Neural progenitor cell (in vitro differentiated cells): Measurements from ENCODE around the gene KCP. TPM values are rescaled to one million over a fixed set of nuclear protein-coding genes. Genes with fewer than 3 reads are reported as not detected.
A peak's percentile ranks its signal among the peaks of the same experiment; 100 is the strongest.

ENCODE experiments used
- DNase-seq: peaks from one replicate; pipeline ENCODE4 v3.0.0-alpha.2; 2016; ENCODE audit warnings: low spot score
- H2AFZ ChIP-seq: fragments of 200-600 bp; sonication (generic); replicated peaks from 2 replicates; pipeline ENCODE4 v1.6.1; 2016; ENCODE audit warnings: antibody characterized with exemption
- H3F3A ChIP-seq: fragments of 200-600 bp; sonication (generic); 2 replicates; pipeline ENCODE4 v1.6.1; 2016; ENCODE audit warnings: antibody characterized with exemption, low read depth
- H3K27ac ChIP-seq: fragments of 200-600 bp; sonication (generic); 2 replicates; pipeline ENCODE4 v1.5.1; 2016; ENCODE audit warnings: mild to moderate bottlenecking
- H3K27me3 ChIP-seq: fragments of 200-600 bp; sonication (generic); 2 replicates; pipeline ENCODE4 v1.6.1; 2016; ENCODE audit warnings: mild to moderate bottlenecking, moderate library complexity
- H3K36me3 ChIP-seq: fragments of 200-600 bp; sonication (generic); 2 replicates; pipeline ENCODE4 v1.5.1; 2016
- H3K4me1 ChIP-seq: fragments of 200-600 bp; sonication (generic); 2 replicates; pipeline ENCODE4 v1.6.1; 2016; ENCODE audit warnings: mixed run types
- H3K4me2 ChIP-seq: fragments of 200-600 bp; sonication (generic); 2 replicates; pipeline ENCODE4 v1.6.1; 2016
- H3K4me3 ChIP-seq: fragments of 200-600 bp; sonication (generic); 2 replicates; pipeline ENCODE4 v1.5.1; 2016
- H3K79me2 ChIP-seq: fragments of 200-600 bp; sonication (generic); 2 replicates; pipeline ENCODE4 v1.6.1; 2016; ENCODE audit warnings: low read depth
- H3K9ac ChIP-seq: fragments of 200-600 bp; sonication (generic); 2 replicates; pipeline ENCODE4 v1.6.1; 2016
- H3K9me3 ChIP-seq: fragments of 200-600 bp; sonication (generic); 2 replicates; pipeline ENCODE4 v1.5.1; 2016; ENCODE audit warnings: low read depth
- H4K20me1 ChIP-seq: fragments of 200-600 bp; sonication (generic); 2 replicates; pipeline ENCODE4 v1.6.1; 2016; ENCODE audit warnings: low read depth
- H3K27ac Mint-ChIP-seq: 3 replicates; pipeline ENCODE4 v1.8.0; 2021; ENCODE audit warnings: mixed read lengths
- H3K27me3 Mint-ChIP-seq: 2 replicates; pipeline ENCODE4 v1.8.0; 2022; ENCODE audit warnings: low read depth, mild to moderate bottlenecking, inconsistent platforms, moderate library complexity, mixed read lengths; ENCODE audit not compliant: insufficient read depth
- H3K36me3 Mint-ChIP-seq: 3 replicates; pipeline ENCODE4 v1.8.0; 2021; ENCODE audit warnings: mixed read lengths
- H3K4me1 Mint-ChIP-seq: 3 replicates; pipeline ENCODE4 v1.8.0; 2021; ENCODE audit warnings: mixed read lengths
- H3K4me3 Mint-ChIP-seq: 3 replicates; pipeline ENCODE4 v1.8.0; 2021; ENCODE audit warnings: mild to moderate bottlenecking, moderate library complexity, mixed read lengths
- H3K9me3 Mint-ChIP-seq: 3 replicates; pipeline ENCODE4 v1.8.0; 2020; ENCODE audit warnings: mixed read lengths
- EZH2 ChIP-seq: fragments of 200-600 bp; sonication (generic); IDR thresholded peaks from 2 replicates; pipeline ENCODE4 v1.6.1; 2017; ENCODE audit warnings: antibody characterized with exemption, mild to moderate bottlenecking, moderate library complexity
- EZH2phosphoT487 ChIP-seq: fragments of 200-600 bp; sonication (generic); IDR thresholded peaks from 2 replicates; pipeline ENCODE4 v1.6.1; 2017; ENCODE audit warnings: antibody characterized with exemption
- total RNA-seq: library from RNA; depleted of rRNA; stranded (reverse); fragments of >200 nt; gene quantifications from 2 replicates; pipeline ENCODE4 v1.2.3, GENCODE V29; 2015; ENCODE audit warnings: low replicate concordance
- TF ChIP-seq, protein P1 (sequence below): fragments of 200-600 bp; sonication (generic); IDR thresholded peaks from 2 replicates; pipeline ENCODE4 v1.5.1; 2017; ENCODE audit warnings: antibody characterized with exemption, mild to moderate bottlenecking

KCP gene
- total RNA-seq, 1 donor from 2014 or later: 0.06 TPM

DNA sequence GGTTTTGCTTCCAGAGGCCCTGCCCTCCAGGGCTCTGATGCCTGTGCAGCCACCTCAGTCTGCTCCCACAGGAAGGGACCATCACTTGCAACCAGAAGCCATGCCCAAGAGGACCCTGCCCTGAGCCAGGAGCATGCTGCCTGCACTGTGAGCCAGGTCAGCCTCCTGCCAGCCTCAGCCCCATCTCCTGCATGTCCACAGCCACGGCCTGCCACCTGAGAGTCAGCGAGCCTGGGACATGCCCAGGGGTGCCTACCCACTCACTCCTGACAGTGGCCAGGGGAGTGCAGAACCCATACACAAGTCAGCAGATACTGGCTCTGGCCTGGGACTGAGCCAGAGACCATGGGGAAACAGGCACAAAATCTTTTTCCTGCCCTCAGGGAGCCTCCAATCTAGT is 6.6 kb upstream of the KCP start:
- Mint-ChIP-seq H3K36me3 (no peaks in the 10 kb centered on the region), H3K27ac (no peak overlapping the region), H3K9me3 (peaks cover 5% of the 10 kb centered on the region), H3K4me1 (peaks cover 30% of the 10 kb centered on the region), H3K27me3 (peaks cover 11% of the 10 kb centered on the region), H3K4me3 (no peak overlapping the region)
- Histone ChIP-seq H3K27me3 (peaks cover 52% of the 10 kb centered on the region), H3K4me3 (no peak overlapping the region), H2AFZ (no peak overlapping the region), H3K9ac (no peak overlapping the region), H3K79me2 (no peaks in the 10 kb centered on the region), H3F3A (peaks cover 13% of the 10 kb centered on the region), H3K4me2 (no peak overlapping the region), H3K27ac (no peak overlapping the region), H3K36me3 (no peaks in the 10 kb centered on the region), H4K20me1 (no peaks in the 10 kb centered on the region), H3K9me3 (no peaks in the 10 kb centered on the region), H3K4me1 (peaks cover 23% of the 10 kb centered on the region)
- DNase-seq: no peak
- TF ChIP-seq, protein P1, sequence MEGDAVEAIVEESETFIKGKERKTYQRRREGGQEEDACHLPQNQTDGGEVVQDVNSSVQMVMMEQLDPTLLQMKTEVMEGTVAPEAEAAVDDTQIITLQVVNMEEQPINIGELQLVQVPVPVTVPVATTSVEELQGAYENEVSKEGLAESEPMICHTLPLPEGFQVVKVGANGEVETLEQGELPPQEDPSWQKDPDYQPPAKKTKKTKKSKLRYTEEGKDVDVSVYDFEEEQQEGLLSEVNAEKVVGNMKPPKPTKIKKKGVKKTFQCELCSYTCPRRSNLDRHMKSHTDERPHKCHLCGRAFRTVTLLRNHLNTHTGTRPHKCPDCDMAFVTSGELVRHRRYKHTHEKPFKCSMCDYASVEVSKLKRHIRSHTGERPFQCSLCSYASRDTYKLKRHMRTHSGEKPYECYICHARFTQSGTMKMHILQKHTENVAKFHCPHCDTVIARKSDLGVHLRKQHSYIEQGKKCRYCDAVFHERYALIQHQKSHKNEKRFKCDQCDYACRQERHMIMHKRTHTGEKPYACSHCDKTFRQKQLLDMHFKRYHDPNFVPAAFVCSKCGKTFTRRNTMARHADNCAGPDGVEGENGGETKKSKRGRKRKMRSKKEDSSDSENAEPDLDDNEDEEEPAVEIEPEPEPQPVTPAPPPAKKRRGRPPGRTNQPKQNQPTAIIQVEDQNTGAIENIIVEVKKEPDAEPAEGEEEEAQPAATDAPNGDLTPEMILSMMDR: no peak
- TF ChIP-seq EZH2phosphoT487 (no peak), EZH2 (no peak)

DNA sequence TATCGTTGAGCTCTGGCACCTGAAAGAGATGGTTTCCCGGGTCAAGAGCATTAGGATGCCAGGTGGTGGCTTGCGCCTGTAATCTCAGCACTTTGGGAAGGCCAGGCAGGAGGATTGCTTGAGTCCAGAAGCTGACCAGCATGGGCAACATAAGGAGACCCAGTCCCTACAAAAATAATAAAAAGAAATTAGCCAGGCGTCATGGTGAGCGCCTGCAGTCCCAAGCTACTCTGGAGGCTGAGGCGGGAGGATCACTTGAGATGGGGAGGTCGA is 6.1 kb upstream of the KCP start:
- no peak overlapping the region for H3K27ac ChIP-seq
- peaks cover 18% of the 10 kb centered on the region for H3F3A ChIP-seq
- H3K4me2 ChIP-seq: no peak overlapping the region
- Mint-ChIP-seq H3K36me3 (no peaks in the 10 kb centered on the region), H3K9me3 (peaks cover 5% of the 10 kb centered on the region), H3K27me3 (peaks cover 11% of the 10 kb centered on the region), H3K4me1 (peaks cover 34% of the 10 kb centered on the region), H3K27ac (no peak overlapping the region), H3K4me3 (no peak overlapping the region)
- H3K36me3 ChIP-seq: no peaks in the 10 kb centered on the region
- H3K9ac ChIP-seq: no peak overlapping the region
- H4K20me1 ChIP-seq: no peaks in the 10 kb centered on the region
- DNase-seq: no peak
- TF ChIP-seq, protein P1: no peak
- no peak for TF ChIP-seq EZH2phosphoT487
- no peak for TF ChIP-seq EZH2
- H3K4me1 ChIP-seq: peaks cover 27% of the 10 kb centered on the region
- no peak overlapping the region for H2AFZ ChIP-seq
- no peaks in the 10 kb centered on the region for H3K79me2 ChIP-seq
- no peak overlapping the region for H3K4me3 ChIP-seq
- H3K27me3 ChIP-seq: peaks cover 52% of the 10 kb centered on the region
- no peaks in the 10 kb centered on the region for H3K9me3 ChIP-seq

DNA sequence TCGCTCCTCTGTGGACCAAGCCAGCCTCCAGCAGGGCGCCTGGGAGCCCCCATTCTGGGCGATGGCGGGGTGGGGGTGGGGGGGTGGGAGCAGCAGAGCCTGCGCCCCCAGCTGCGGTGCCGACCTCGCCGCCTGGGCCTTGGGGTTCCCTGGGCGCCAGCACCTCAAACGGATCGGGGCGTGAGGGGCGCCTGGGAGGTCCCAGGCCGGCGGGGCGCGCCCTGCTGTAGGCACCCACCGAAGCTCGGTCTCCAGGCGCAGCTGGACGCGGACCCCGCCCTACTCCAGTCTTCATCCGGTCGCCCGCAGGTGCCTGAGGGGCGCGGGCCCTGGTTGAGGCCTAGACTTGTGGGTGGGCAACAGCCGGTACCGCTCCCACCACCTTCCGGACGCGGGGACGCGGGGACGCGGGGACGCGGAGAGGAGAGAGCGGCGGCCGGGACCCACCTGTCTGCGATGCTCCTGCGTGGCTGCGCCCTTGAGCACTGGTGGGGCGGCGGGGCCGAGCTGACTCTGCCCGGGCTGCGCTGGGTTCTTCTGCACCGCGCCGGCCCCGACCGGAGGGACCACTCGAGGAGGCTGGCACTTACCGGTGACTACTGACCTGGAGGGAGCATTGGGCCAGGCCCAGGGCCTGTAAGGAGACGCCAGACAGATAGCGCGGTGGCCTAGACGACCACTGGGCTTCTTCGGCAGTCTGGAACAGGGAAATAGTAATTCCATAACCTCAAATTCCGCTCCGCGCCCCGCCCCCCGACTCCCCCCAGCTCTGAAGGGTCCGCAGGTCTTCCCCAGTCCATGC is 5.5 kb upstream of the KCP start:
- peak overlapping the region; percentile 63 for H2AFZ ChIP-seq
- H3K36me3 ChIP-seq: no peaks in the 10 kb centered on the region
- Mint-ChIP-seq H3K27ac (no peak overlapping the region), H3K4me3 (no peak overlapping the region), H3K9me3 (peaks cover 5% of the 10 kb centered on the region), H3K4me1 (peaks cover 36% of the 10 kb centered on the region), H3K27me3 (peaks cover 11% of the 10 kb centered on the region), H3K36me3 (no peaks in the 10 kb centered on the region)
- no peaks in the 10 kb centered on the region for H3K9me3 ChIP-seq
- H3K79me2 ChIP-seq: no peaks in the 10 kb centered on the region
- peak overlapping the region; percentile 43 for H3K4me3 ChIP-seq
- peaks cover 28% of the 10 kb centered on the region for H3K4me1 ChIP-seq
- H3K27ac ChIP-seq: no peak overlapping the region
- H3K27me3 ChIP-seq: peaks cover 52% of the 10 kb centered on the region
- TF ChIP-seq EZH2phosphoT487 (peak; percentile 67), EZH2 (peak; percentile 83)
- TF ChIP-seq, protein P1: no peak
- no peak overlapping the region for H3K9ac ChIP-seq
- peaks cover 21% of the 10 kb centered on the region for H3F3A ChIP-seq
- H4K20me1 ChIP-seq: no peaks in the 10 kb centered on the region
- H3K4me2 ChIP-seq: peak overlapping the region; percentile 78
- DNase-seq: no peak
